Upper lobe of left lung (tissue), 6 donors: Measurements from ENCODE around the gene UBE2S. TPM values are rescaled to one million over a fixed set of nuclear protein-coding genes. Genes with fewer than 3 reads are reported as not detected.
"Not testable (repeated sequence)": the region's sequence is repeated elsewhere in the genome, so short reads cannot be mapped to it uniquely, and the experiment has no call there.

Source experiments
- ATAC-seq, 2 donors: fragments of 200-7000 bp; cut with Tn5 transposase; one replicate each; pipeline ENCODE4 v1.9.1; 2022; ENCODE audit warnings: mild to moderate bottlenecking in 2 of 2, moderate library complexity in 2 of 2; ENCODE audit not compliant: low FRiP score in 2 of 2
- DNase-seq, 2 donors: peaks; one replicate each; pipeline ENCODE4 v3.0.0-alpha.2; 2019 to 2020
- H3K27ac ChIP-seq, 4 donors: fragments of 200-600 bp; sonication (generic); one replicate each; pipeline ENCODE4 v1.5.1; 2016 to 2019
- H3K27me3 ChIP-seq, 4 donors: fragments of 200-600 bp; sonication (generic); one replicate each; pipeline ENCODE4 v1.5.1; 2017 to 2019
- H3K36me3 ChIP-seq, 4 donors: fragments of 200-600 bp; sonication (generic); one replicate each; pipeline ENCODE4 v1.5.1; 2016 to 2019
- H3K4me1 ChIP-seq, 4 donors: fragments of 200-600 bp; sonication (generic); one replicate each; pipeline ENCODE4 v1.5.1; 2018 to 2019
- H3K4me3 ChIP-seq, 4 donors: fragments of 200-600 bp; sonication (generic); one replicate each; pipeline ENCODE4 v1.5.1; 2017 to 2019; ENCODE audit warnings: mild to moderate bottlenecking in 2 of 4, moderate library complexity in 1 of 4
- H3K9me3 ChIP-seq, 4 donors: fragments of 200-600 bp; sonication (generic); one replicate each; pipeline ENCODE4 v1.5.1; 2018 to 2019
- EP300 ChIP-seq, 4 donors: sonication (generic); formaldehyde crosslinking; IDR thresholded peaks; one replicate each; pipeline ENCODE4 v1.5.1; 2017; ENCODE audit warnings: antibody characterized with exemption in 4 of 4, control low read depth in 2 of 4
- POLR2A ChIP-seq, 4 donors: fragments of 450-650 bp; IDR thresholded peaks; one replicate each; pipeline ENCODE4 v1.5.1; 2016 to 2017; ENCODE audit warnings: antibody characterized with exemption in 4 of 4, mild to moderate bottlenecking in 2 of 4
- POLR2AphosphoS5 ChIP-seq, 2 donors: sonication (generic); formaldehyde crosslinking; IDR thresholded peaks; one replicate each; pipeline ENCODE4 v1.5.1; 2017; ENCODE audit warnings: antibody characterized with exemption in 2 of 2
- WGBS, 2 donors: methylation state at CpG; one replicate each; pipeline ENCODE4 v1.1.5; 2017 to 2018; 5-methylcytosine and 5-hydroxymethylcytosine counted together
- total RNA-seq, 6 donors: library from RNA; depleted of rRNA in 4 of 6; stranded (reverse); fragments of >200 nt in 4 of 6; gene quantifications; one replicate each; pipeline versions ENCODE4 v1.1.0 to v1.2.1, GENCODE V29; 2016 to 2021
- TF ChIP-seq, protein P1 (sequence below), 6 experiments: fragments of 450-650 bp in 4 of 6; fragments of 200-600 bp in 2 of 6; sonication (generic) in 2 of 6; IDR thresholded peaks; one replicate each; pipeline ENCODE4 v1.5.1; 2016 to 2019; ENCODE audit warnings: antibody characterized with exemption in 6 of 6
- donor health status: DM: no; HTN: no; CAD: no; lungs with moderate emphysema.
- donor health status: DM: no; HTN: yes; CAD: no; lungs with severe emphysema.

UBE2S gene
- total RNA-seq, 6 donors from 2014 or later, result 6.5 to 31.6 (median 19.0) TPM

DNA sequence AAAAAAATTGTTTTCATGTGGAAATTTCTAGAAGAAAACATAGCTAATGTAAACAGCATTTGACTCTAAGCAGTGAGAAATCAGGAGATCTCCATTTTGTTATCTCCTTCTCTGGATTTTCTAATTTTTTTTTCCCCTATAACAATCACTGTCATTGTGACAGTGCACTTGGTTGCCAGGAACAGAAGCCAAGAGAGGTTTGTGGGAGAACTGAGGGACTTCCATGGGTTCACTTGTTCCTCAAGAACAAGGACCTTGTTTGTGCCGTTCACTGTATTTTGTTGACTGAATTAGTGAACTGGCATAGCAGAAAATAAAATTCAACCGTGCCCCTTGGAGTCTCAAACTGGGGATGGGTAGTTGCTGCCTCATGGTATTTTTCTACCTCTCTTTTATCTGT lies 18.5 kb upstream of the UBE2S start:
- WGBS, 2 donors, result 63 to 70% methylated on average over 2 of the region's 2 CpGs
- Histone ChIP-seq H3K27me3 (peaks cover 0 to 8% (median 0%) of the 10 kb centered on the region in 4 donors), H3K4me1 (no peaks in the 10 kb centered on the region), H3K36me3 (no peaks in the 10 kb centered on the region), H3K4me3 (no peak overlapping the region), H3K27ac (no peak overlapping the region), H3K9me3 (no peaks in the 10 kb centered on the region)
- ATAC-seq, result no peak
- TF ChIP-seq EP300 (IDR thresholded peaks at IDR 0.05), result no peak
- TF ChIP-seq POLR2AphosphoS5 (IDR thresholded peaks at IDR 0.05), result no peak
- no peak for TF ChIP-seq POLR2A (IDR thresholded peaks at IDR 0.05)
- TF ChIP-seq, protein P1, sequence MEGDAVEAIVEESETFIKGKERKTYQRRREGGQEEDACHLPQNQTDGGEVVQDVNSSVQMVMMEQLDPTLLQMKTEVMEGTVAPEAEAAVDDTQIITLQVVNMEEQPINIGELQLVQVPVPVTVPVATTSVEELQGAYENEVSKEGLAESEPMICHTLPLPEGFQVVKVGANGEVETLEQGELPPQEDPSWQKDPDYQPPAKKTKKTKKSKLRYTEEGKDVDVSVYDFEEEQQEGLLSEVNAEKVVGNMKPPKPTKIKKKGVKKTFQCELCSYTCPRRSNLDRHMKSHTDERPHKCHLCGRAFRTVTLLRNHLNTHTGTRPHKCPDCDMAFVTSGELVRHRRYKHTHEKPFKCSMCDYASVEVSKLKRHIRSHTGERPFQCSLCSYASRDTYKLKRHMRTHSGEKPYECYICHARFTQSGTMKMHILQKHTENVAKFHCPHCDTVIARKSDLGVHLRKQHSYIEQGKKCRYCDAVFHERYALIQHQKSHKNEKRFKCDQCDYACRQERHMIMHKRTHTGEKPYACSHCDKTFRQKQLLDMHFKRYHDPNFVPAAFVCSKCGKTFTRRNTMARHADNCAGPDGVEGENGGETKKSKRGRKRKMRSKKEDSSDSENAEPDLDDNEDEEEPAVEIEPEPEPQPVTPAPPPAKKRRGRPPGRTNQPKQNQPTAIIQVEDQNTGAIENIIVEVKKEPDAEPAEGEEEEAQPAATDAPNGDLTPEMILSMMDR (IDR thresholded peaks at IDR 0.05), result no peak
- no peak for DNase-seq

DNA sequence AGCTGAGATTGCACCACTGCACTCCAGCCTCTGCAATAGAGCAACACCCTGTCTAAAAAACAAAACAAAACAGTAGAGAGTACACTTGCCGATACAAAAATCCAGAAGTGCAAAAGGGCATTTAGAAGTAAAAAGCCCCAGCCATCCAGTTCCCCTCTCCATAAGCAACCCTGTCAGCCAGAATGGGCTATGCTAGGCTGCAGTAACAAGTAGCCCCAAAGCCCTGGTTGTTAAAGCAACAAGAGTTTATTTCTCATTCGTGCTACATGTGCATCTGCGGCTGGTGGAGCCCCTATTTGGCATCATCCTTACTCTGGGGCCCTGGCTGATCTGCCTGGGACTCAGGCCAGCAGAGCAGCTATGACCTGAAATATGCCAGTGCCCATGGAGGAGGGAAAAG lies 16.9 kb upstream of the UBE2S start:
- Histone ChIP-seq H3K4me3 (no peak overlapping the region), H3K27ac (no peak overlapping the region), H3K9me3 (no peaks in the 10 kb centered on the region), H3K36me3 (no peaks in the 10 kb centered on the region), H3K27me3 (peaks cover 0 to 5% (median 0%) of the 10 kb centered on the region in 4 donors), H3K4me1 (no peaks in the 10 kb centered on the region)
- TF ChIP-seq POLR2A (IDR thresholded peaks at IDR 0.05), result no peak
- no peak for TF ChIP-seq EP300 (IDR thresholded peaks at IDR 0.05)
- TF ChIP-seq POLR2AphosphoS5 (IDR thresholded peaks at IDR 0.05), result no peak
- TF ChIP-seq, protein P1 (IDR thresholded peaks at IDR 0.05), result no peak
- WGBS, 2 donors, result 82 to 84% methylated on average over 3 of the region's 3 CpGs
- no peak for ATAC-seq
- DNase-seq, result no peak

DNA sequence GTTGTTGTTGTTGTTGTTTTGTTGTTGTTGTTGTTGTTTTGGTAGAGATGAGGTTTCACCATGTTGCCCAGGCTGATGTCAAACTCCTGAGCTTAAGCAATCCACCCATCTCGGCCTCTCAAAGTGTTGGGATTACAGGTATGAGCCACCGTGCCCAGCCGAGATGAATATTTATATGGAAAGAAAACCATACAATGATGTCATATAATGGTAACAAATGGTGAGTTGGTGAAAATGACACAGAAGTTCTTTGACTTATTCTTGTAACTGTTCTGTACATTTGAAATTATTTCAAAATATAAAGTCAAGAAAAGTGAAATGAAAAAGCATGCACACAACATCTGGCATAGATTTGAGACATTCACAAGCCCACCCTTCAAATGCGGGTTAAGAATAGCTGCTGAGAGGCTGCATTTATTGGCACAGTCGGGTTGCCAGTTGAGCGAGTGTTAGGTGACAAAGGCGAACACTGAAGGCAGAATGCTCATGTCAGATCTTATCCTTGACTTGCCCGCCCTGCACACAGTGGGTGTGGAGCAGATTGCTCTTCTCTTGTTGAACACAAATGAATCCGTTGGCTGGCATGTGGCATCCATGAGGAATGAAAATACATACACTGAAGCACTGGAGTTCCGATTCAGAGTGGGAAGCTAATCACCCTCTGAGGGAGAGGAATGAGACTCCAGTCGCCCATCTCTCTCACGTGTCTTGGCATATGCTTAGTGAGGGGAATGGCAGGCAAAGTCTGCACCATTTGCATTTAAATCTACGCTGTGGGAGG lies 15.8 kb upstream of the UBE2S start:
- H3K4me1 ChIP-seq, result no peaks in the 10 kb centered on the region
- ATAC-seq (no peak), DNase-seq (no peak)
- H3K36me3 ChIP-seq, result no peaks in the 10 kb centered on the region
- H3K27ac ChIP-seq, result no peak overlapping the region
- no peak overlapping the region for H3K4me3 ChIP-seq
- 73 to 77% methylated on average over 13 of the region's 13 CpGs for WGBS, 2 donors
- TF ChIP-seq EP300 (IDR thresholded peaks at IDR 0.05) (no peak), POLR2A (IDR thresholded peaks at IDR 0.05) (no peak), POLR2AphosphoS5 (IDR thresholded peaks at IDR 0.05) (no peak)
- TF ChIP-seq, protein P1 (IDR thresholded peaks at IDR 0.05), result no peak
- no peaks in the 10 kb centered on the region for H3K27me3 ChIP-seq
- no peaks in the 10 kb centered on the region for H3K9me3 ChIP-seq

DNA sequence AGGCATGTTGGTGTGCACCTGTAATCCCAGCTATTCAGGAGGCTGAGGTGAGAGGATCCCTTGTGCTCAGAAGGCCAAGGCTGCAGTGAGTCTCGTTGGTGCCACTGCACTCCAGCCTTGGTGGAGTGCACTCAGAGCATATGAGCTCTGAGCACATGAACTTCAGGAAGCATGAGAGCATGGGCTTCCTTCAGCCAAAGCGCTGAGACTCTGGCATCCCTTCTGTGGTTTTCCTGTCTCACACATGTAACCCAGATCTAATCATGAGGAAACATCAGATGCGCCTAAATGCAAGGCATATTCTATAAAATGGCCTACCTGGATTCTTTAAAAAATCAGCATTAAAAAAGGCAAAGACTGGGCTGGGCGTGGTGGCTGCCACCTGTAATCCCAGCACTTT lies 13.7 kb upstream of the UBE2S start:
- H3K27me3 ChIP-seq, H3K9me3 ChIP-seq: not testable (repeated sequence)

DNA sequence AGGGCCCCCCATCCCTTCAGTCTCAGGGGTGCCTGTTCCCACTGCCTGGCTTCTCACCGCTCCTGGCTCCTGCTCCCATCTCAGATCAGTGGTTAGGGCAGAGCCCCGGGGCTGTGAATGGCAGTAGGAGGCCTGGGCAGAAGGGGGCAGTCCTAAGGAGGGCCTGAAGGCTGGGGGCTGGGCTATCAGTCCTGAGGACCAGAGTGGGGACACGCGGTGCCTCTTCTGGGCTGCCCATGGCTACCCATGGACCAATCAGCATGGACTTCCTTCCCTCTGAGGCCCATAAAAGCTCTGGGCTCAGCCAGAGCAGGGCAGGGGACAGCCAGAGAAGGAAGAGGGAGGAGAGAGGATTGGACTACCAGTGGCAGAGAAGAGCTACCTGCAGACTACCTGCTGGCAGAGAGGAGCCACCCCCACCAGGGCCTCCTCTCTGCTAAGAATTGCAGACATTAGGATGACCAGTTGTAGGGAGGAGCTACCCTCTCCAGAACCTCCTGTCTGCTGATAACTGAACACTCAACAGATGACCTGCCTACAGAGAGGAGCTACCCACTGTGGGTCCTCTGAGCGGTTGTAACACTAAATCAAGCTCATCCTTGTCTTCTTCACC lies 12.1 kb upstream of the UBE2S start:
- WGBS, 2 donors, result 60 to 70% methylated on average over 1 to 5 of the region's 5 CpGs

More for the DNA sequence above, 13.7 kb upstream of the UBE2S start:
- H3K4me3 ChIP-seq, H3K4me1 ChIP-seq, H3K27ac ChIP-seq, H3K36me3 ChIP-seq, DNase-seq, ATAC-seq: not testable (repeated sequence)
- WGBS, 2 donors, result 43 to 45% methylated on average over 3 to 4 of the region's 4 CpGs

More for the DNA sequence above, 12.1 kb upstream of the UBE2S start:
- ATAC-seq, result no peak
- Histone ChIP-seq H3K27ac (no peak overlapping the region), H3K9me3 (no peaks in the 10 kb centered on the region), H3K4me3 (no peak overlapping the region), H3K36me3 (no peaks in the 10 kb centered on the region), H3K4me1 (no peaks in the 10 kb centered on the region), H3K27me3 (no peaks in the 10 kb centered on the region)
- TF ChIP-seq POLR2A (IDR thresholded peaks at IDR 0.05) (no peak), EP300 (IDR thresholded peaks at IDR 0.05) (no peak), POLR2AphosphoS5 (IDR thresholded peaks at IDR 0.05) (no peak)
- TF ChIP-seq, protein P1 (IDR thresholded peaks at IDR 0.05), result no peak
- DNase-seq, result no peak
